HG03280 (cell line): ENCODE measurements around the gene TRIP13.
A peak's percentile ranks its signal among the peaks of the same experiment; 100 is the strongest.
"Not testable (repeated sequence)": the region's sequence is repeated elsewhere in the genome, so short reads cannot be mapped to it uniquely, and the experiment has no call there.

ENCODE experiments used
- ATAC-seq: cut with Tn5 transposase; IDR thresholded peaks from one replicate; pipeline ENCODE4 v1.9.1; 2021; ENCODE audit warnings: mild to moderate bottlenecking, moderate library complexity; ENCODE audit not compliant: unreplicated experiment

Gene TRIP13

GRCh38 chr5:889075-889710, 3.5 kb upstream of the TRIP13 start:
- no peak for ATAC-seq

GRCh38 chr5:891117-891836, 1.4 kb upstream of the TRIP13 start:
- ATAC-seq: no peak

GRCh38 chr5:891837-892393, 769 bp upstream of the TRIP13 start:
- ATAC-seq: no peak

GRCh38 chr5:893137-893506, 438 bp downstream of the TRIP13 start:
- ATAC-seq: peak; percentile 5

- no peak for ATAC-seq
Observed at GRCh38 chr5:893711-894110, 1.0 kb downstream of the TRIP13 start.

GRCh38 chr5:900781-901180, 8.1 kb downstream of the TRIP13 start:
- ATAC-seq: no peak

- ATAC-seq: no peak
Observed at GRCh38 chr5:902129-902916, 9.6 kb downstream of the TRIP13 start.

- no peak for ATAC-seq
Observed at GRCh38 chr5:903756-904096, 11.0 kb downstream of the TRIP13 start.

- ATAC-seq: no peak
Observed at GRCh38 chr5:905139-905642, 12.5 kb downstream of the TRIP13 start.

- ATAC-seq: no peak
Observed at GRCh38 chr5:907366-907910, 14.8 kb downstream of the TRIP13 start.

- ATAC-seq: no peak
Observed at GRCh38 chr5:908172-908571, 15.5 kb downstream of the TRIP13 start.

GRCh38 chr5:909086-909485, 16.4 kb downstream of the TRIP13 start:
- no peak for ATAC-seq

GRCh38 chr5:909994-910768, 17.5 kb downstream of the TRIP13 start:
- ATAC-seq: no peak

- no peak for ATAC-seq
Observed at GRCh38 chr5:910769-911160, 18.1 kb downstream of the TRIP13 start.

- ATAC-seq: no peak
Observed at GRCh38 chr5:911601-912000, 18.9 kb downstream of the TRIP13 start.

- ATAC-seq: no peak
Observed at GRCh38 chr5:912280-913091, 19.8 kb downstream of the TRIP13 start.

- no peak for ATAC-seq
Observed at GRCh38 chr5:914174-914573, 21.5 kb downstream of the TRIP13 start.

- no peak for ATAC-seq
Observed at GRCh38 chr5:914612-915011, 21.9 kb downstream of the TRIP13 start.

GRCh38 chr5:915346-915745, 22.7 kb downstream of the TRIP13 start:
- not testable (repeated sequence) for ATAC-seq

- ATAC-seq: no peak
Observed at GRCh38 chr5:915946-916345, 23.3 kb downstream of the TRIP13 start.
